SK-N-SH (cell line): Measurements from ENCODE around the gene NPAS3. TPM values are rescaled to one million over a fixed set of nuclear protein-coding genes. Genes with fewer than 3 reads are reported as not detected.

Source experiments
- CTCF ChIA-PET: fragments of 300-600, 350-600 bp; formaldehyde crosslinking; extraction: SDS; loops from one replicate; lab custom pipeline; 2021; lab: Yijun Ruan, JAX
- POLR2A ChIA-PET: fragments of 350-600 bp; sonication (Branson Sonifier 250); formaldehyde crosslinking; extraction: SDS; loops from one replicate; lab custom pipeline; 2020; ENCODE audit warnings: antibody characterized with exemption, inconsistent platforms; lab: Yijun Ruan, JAX
- DNase-seq: peaks from one replicate; pipeline ENCODE4 v3.0.0; 2012
- H2AFZ ChIP-seq: fragments of 200-600 bp; sonication (generic); 2 replicates; pipeline ENCODE4 v1.8.1; 2016; ENCODE audit warnings: antibody characterized with exemption, mild to moderate bottlenecking, low read depth
- H3F3A ChIP-seq: fragments of 200-600 bp; sonication (generic); replicated peaks from 2 replicates; pipeline ENCODE3; 2016; ENCODE audit warnings: antibody characterized with exemption, mild to moderate bottlenecking; ENCODE audit not compliant: insufficient read depth
- H3K27ac ChIP-seq, 2 experiments: fragments of 200-500 bp in 1 of 2; fragments of 200-600 bp in 1 of 2; sonication (Bioruptor generic) in 1 of 2; sonication (generic), shearing (Covaris generic) in 1 of 2; 2 replicates each; pipeline versions ENCODE4 v1.5.1 to v1.6.1; 2014 to 2016; ENCODE audit warnings: low read depth in 2 of 2, inconsistent platforms in 1 of 2, low read length in 1 of 2, mild to moderate bottlenecking in 1 of 2, mixed read lengths in 1 of 2
- H3K27me3 ChIP-seq: fragments of 200-600 bp; sonication (generic), shearing (Covaris generic); 2 replicates; pipeline ENCODE4 v1.6.1; 2016; ENCODE audit warnings: mixed run types; ENCODE audit not compliant: insufficient read depth
- H3K36me3 ChIP-seq, 2 experiments: fragments of 200-500 bp in 1 of 2; fragments of 200-600 bp in 1 of 2; sonication (Bioruptor generic) in 1 of 2; sonication (generic) in 1 of 2; replicated peaks in 1 of 2; 2 replicates each; pipeline versions ENCODE3 to v1.5.1; 2014 to 2016; ENCODE audit warnings: low read length in 1 of 2, mild to moderate bottlenecking in 1 of 2; ENCODE audit not compliant: insufficient read depth in 2 of 2, control insufficient read depth in 1 of 2
- H3K4me1 ChIP-seq, 2 experiments: fragments of 200-500 bp in 1 of 2; fragments of 200-600 bp in 1 of 2; sonication (Bioruptor generic) in 1 of 2; sonication (generic), shearing (Covaris generic) in 1 of 2; 2 replicates each; pipeline versions ENCODE4 v1.5.1 to v1.6.1; 2014 to 2016; ENCODE audit warnings: low read depth in 1 of 2, low read length in 1 of 2, mixed run types in 1 of 2; ENCODE audit not compliant: insufficient read depth in 2 of 2, control insufficient read depth in 1 of 2
- H3K4me2 ChIP-seq: fragments of 200-600 bp; sonication (generic), shearing (Covaris generic); 2 replicates; pipeline ENCODE4 v1.6.1; 2017; ENCODE audit warnings: mixed run types
- H3K4me3 ChIP-seq, 2 experiments: fragments of 200-500 bp in 1 of 2; fragments of 200-600 bp in 1 of 2; sonication (Bioruptor generic) in 1 of 2; sonication (generic), shearing (Covaris generic) in 1 of 2; 2 replicates each; pipeline versions ENCODE4 v1.5.1 to v1.8.1; 2014 to 2016; ENCODE audit warnings: low read depth in 2 of 2, inconsistent platforms in 1 of 2, low read length in 1 of 2, mild to moderate bottlenecking in 1 of 2, mixed read lengths in 1 of 2, moderate library complexity in 1 of 2
- H3K79me2 ChIP-seq: fragments of 200-600 bp; sonication (generic); 2 replicates; pipeline ENCODE4 v1.8.1; 2017; ENCODE audit warnings: mild to moderate bottlenecking; ENCODE audit not compliant: insufficient read depth
- H3K9ac ChIP-seq: fragments of 200-600 bp; sonication (generic); 2 replicates; pipeline ENCODE4 v1.6.1; 2017; ENCODE audit warnings: mixed run types
- H3K9me2 ChIP-seq: fragments of 200-600 bp; sonication (generic); 2 replicates; pipeline ENCODE4 v1.6.1; 2017; ENCODE audit warnings: mixed run types
- H3K9me3 ChIP-seq: fragments of 200-600 bp; sonication (generic); 2 replicates; pipeline ENCODE4 v1.6.1; 2017; ENCODE audit warnings: mixed run types, mild to moderate bottlenecking, moderate library complexity
- H4K20me1 ChIP-seq: fragments of 200-600 bp; sonication (generic); 2 replicates; pipeline ENCODE4 v1.6.1; 2017; ENCODE audit warnings: mild to moderate bottlenecking, mixed run types; ENCODE audit not compliant: insufficient read depth
- CHD2 ChIP-seq: fragments of 150-350 bp; IDR thresholded peaks from 2 replicates; pipeline ENCODE4 v1.6.1; 2018; ENCODE audit warnings: low read length; ENCODE audit not compliant: partially characterized antibody
- EP300 ChIP-seq, 2 experiments: IDR thresholded peaks; 2 replicates each; pipeline versions ENCODE4 v1.4.0 to v1.6.1; 2012; ENCODE audit warnings: borderline replicate concordance in 1 of 2, low read depth in 1 of 2, low read length in 1 of 2
- FOXJ3 ChIP-seq: sonication (generic); formaldehyde crosslinking; IDR thresholded peaks from 2 replicates; pipeline ENCODE4 v1.5.1; 2020; ENCODE audit warnings: mild to moderate bottlenecking, missing genetic modification reagents
- FOXM1 ChIP-seq: IDR thresholded peaks from 2 replicates; pipeline ENCODE4 v1.4.0; 2012; ENCODE audit warnings: low read depth, mild to moderate bottlenecking
- JUND ChIP-seq: IDR thresholded peaks from 2 replicates; pipeline ENCODE4 v1.4.0; 2012
- MEF2A ChIP-seq: IDR thresholded peaks from 2 replicates; pipeline ENCODE4 v1.4.0; 2012; ENCODE audit warnings: low read depth, borderline replicate concordance
- NRF1 ChIP-seq: IDR thresholded peaks from 2 replicates; pipeline ENCODE4 v1.6.1; 2012; ENCODE audit warnings: low read depth, mild to moderate bottlenecking, low read length
- PBX3 ChIP-seq: IDR thresholded peaks from 2 replicates; pipeline ENCODE4; 2012
- RAD21 ChIP-seq: IDR thresholded peaks from 2 replicates; pipeline ENCODE4 v1.6.1; 2012; ENCODE audit warnings: mild to moderate bottlenecking, low read length
- RCOR1 ChIP-seq: fragments of 150-350 bp; IDR thresholded peaks from 2 replicates; pipeline ENCODE4 v1.6.1; 2017; ENCODE audit warnings: antibody characterized with exemption, low read length
- REST ChIP-seq: IDR thresholded peaks from 2 replicates; pipeline ENCODE4 v1.6.1; 2012; ENCODE audit warnings: mild to moderate bottlenecking, low read depth, low read length, moderate library complexity
- RXRA ChIP-seq: IDR thresholded peaks from 2 replicates; pipeline ENCODE4 v1.4.0; 2012; ENCODE audit warnings: low read depth, mild to moderate bottlenecking, borderline replicate concordance
- SIN3A ChIP-seq: IDR thresholded peaks from 2 replicates; pipeline ENCODE4 v1.6.1; 2012; ENCODE audit warnings: low read depth, mild to moderate bottlenecking, low read length, moderate library complexity, borderline replicate concordance
- TAF1 ChIP-seq: IDR thresholded peaks from 2 replicates; pipeline ENCODE4 v1.6.1; 2012; ENCODE audit warnings: low read depth, mild to moderate bottlenecking, low read length, moderate library complexity, borderline replicate concordance
- WGBS: methylation state at CpG from one replicate; pipeline ENCODE4 v1.1.6; 2017; ENCODE audit warnings: low lambda C conversion rate; 5-methylcytosine and 5-hydroxymethylcytosine counted together
- polyA plus RNA-seq, 3 experiments: library from polyadenylated mRNA; depleted of rRNA; stranded (reverse); fragments of >200 nt; gene quantifications; 2 replicates each; pipeline ENCODE4 v1.2.3, GENCODE V29; 2012
- TF ChIP-seq, protein P1 (sequence below): IDR thresholded peaks from 2 replicates; pipeline ENCODE4 v1.4.0; 2012; ENCODE audit warnings: low read depth, borderline replicate concordance

Gene NPAS3
- polyA plus RNA-seq, 1 of the 3 experiments (the other 2 are of a cell fraction), result 4.3 TPM

DNA sequence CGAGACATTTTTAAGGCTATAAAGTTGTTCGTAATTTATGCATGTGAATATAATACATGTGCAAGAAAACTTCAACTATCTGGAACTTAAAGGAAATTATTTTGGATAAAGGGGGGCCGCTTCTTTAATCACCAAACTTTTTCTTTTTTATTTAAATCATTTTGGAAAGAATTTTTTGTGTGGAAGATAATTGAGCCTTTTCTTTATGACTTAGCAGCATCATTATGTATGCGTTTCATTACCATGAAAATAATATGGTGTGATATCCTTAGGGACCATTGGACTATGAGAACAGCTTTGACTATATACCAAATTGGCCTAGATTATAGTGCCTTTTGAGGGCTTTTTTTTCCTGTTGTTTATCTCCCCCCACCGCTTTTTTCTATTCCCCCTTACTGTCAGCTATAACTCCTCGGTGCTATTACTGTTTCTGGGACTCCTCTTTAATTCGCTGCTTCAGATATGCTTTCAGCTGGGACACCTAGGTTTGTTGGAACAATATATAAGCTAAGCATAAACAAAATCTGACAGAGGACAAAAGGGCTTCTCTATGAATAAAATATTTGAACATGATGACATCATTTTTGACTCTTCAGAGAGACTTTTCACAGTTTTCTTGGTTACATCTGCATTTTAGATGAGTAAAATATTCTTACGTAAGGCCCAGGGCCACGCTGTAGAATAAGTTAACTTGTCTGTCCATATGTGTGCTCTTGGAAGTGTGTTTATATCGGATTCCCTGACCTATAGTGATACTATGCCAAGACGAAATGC, 392.7 kb downstream of the NPAS3 start:
- DNase-seq, result no peak
- 81% methylated on average over 11 of the region's 11 CpGs for WGBS
- H3K9me2 ChIP-seq, result no peaks in the 10 kb centered on the region
- H2AFZ ChIP-seq, result no peak overlapping the region
- H3K36me3 ChIP-seq, result no peaks in the 10 kb centered on the region
- H3K9ac ChIP-seq, result no peak overlapping the region
- H4K20me1 ChIP-seq, result no peaks in the 10 kb centered on the region
- no peaks in the 10 kb centered on the region for H3K79me2 ChIP-seq
- no peak overlapping the region for H3K27ac ChIP-seq
- POLR2A ChIA-PET, result no interaction called here
- H3K9me3 ChIP-seq, result no peaks in the 10 kb centered on the region
- no peaks in the 10 kb centered on the region for H3F3A ChIP-seq
- CTCF ChIA-PET, result no interaction called here
- no peak overlapping the region for H3K4me3 ChIP-seq
- H3K4me2 ChIP-seq, result no peak overlapping the region
- H3K4me1 ChIP-seq, result no peaks in the 10 kb centered on the region; a peak in 1 of 4 replicates
- no peaks in the 10 kb centered on the region for H3K27me3 ChIP-seq
- TF ChIP-seq CHD2 (no peak), FOXJ3 (no peak), TAF1 (no peak), RXRA (no peak), EP300 (IDR thresholded peaks at IDR 0.05; ENCODE audit: borderline replicate concordance in 1 of 2, low read depth in 1 of 2, low read length in 1 of 2) (no peak), MEF2A (no peak), RCOR1 (no peak), JUND (no peak), RAD21 (no peak), SIN3A (no peak), PBX3 (no peak), FOXM1 (no peak), REST (no peak), NRF1 (no peak)
- TF ChIP-seq, protein P1, sequence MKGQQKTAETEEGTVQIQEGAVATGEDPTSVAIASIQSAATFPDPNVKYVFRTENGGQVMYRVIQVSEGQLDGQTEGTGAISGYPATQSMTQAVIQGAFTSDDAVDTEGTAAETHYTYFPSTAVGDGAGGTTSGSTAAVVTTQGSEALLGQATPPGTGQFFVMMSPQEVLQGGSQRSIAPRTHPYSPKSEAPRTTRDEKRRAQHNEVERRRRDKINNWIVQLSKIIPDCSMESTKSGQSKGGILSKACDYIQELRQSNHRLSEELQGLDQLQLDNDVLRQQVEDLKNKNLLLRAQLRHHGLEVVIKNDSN, result no peak
